VCaP (cell line): ENCODE measurements around the gene TIGD1.

Experiments
- H3K27ac ChIP-seq: fragments of 450-650 bp; 2 replicates; pipeline ENCODE4 v1.5.1; 2017
- CTCF ChIP-seq: fragments of 450-650 bp; conservative IDR thresholded peaks from 2 replicates; pipeline ENCODE4 v1.5.1; 2017; ENCODE audit warnings: mild to moderate bottlenecking, moderate library complexity

The TIGD1 gene

GRCh38 chr2:232530626-232531260 is 19.6 kb downstream of the TIGD1 start:
- no peak overlapping the region for H3K27ac ChIP-seq
- no peak for TF ChIP-seq CTCF

GRCh38 chr2:232529806-232530547 is 20.4 kb downstream of the TIGD1 start:
- no peak overlapping the region for H3K27ac ChIP-seq
- TF ChIP-seq CTCF: no peak

DNA sequence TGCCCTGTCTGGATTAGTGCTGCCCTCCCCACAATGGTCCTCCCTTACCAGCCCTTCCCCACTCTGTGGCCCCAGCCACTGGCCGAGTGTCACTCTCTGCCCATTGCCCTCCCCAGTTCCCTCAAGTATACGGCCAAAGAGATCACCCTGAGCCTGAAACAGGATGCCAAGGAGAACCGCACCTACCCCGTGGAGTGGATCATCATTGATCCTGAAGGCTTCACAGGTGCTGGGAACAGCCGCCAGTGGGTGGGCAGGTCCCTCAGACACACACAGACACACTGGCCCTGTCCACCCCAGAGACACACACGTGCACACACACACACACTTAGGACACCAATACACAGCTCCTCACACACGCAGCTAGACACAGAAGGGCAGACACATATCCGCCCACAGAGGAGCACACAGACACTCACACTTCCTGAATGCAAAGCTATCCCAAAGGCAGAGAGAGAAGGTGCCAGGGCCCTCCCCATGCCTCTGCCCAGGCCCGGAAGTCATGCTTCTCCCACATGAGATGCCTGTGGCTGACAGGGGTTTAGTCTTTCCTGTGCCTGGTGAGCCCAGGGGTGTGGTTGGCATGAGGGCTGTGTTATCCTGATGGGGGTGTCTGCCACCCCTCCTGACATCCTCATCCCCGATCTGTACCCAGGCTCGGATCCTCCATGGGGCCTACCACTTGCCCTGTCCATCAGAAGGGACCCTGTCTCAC is 21.5 kb downstream of the TIGD1 start:
- H3K27ac ChIP-seq: no peak overlapping the region
- TF ChIP-seq CTCF: no peak

DNA sequence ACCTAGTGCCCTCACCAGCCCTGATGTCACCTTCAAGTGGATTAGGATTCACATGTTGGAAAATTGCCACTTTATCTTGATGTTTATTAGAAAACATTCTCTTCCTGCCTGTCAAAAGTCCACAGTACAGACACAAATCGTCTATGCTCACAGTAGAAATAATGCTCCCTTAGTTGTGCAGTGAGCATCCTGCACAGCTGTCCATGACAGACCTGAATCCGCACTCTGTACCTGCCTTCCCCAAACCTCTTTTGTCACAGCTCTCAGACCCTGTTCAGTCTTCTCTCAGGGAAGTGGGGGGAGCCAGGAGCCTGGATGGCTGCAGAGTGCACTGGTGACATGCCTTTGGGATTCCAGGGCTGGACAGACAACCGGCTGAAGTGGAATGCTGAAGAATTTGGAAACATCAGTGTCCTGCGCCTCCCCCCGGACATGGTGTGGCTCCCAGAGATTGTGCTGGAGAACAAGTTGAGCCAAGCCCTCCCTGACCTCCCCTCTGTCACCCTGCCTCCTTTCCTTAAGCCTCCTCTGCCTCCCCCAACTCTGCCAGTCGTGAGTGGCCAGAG is 22.4 kb downstream of the TIGD1 start:
- H3K27ac ChIP-seq: no peak overlapping the region
- no peak for TF ChIP-seq CTCF

DNA sequence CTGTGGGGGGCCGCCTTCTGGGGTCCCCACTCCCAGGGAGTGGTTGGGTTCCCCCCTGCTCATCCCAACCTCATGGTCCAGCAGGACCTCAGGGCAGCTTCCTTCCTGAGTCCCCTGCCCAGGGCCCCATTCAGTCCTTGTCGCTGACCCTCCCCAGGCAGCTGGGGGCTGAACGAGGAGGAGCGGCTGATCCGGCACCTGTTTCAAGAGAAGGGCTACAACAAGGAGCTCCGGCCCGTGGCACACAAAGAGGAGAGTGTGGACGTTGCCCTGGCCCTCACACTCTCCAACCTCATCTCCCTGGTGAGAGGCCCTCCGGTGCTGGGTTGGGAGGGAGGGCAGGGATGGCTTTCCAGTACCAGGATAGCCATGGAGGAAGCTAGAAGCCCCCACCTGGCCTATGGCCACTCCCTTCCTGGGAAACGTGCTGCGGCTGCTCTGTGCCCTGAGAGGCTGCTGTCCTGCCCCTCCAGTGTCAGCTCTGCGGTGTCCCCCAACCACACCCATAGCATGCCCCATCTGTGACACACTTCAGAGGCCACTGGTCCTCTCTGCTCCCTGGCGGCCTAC is 23.9 kb downstream of the TIGD1 start:
- TF ChIP-seq CTCF: no peak
- H3K27ac ChIP-seq: no peak overlapping the region

GRCh38 chr2:232525791-232526371 is 24.5 kb downstream of the TIGD1 start, which contains the start of gene CHRND:
Gene CHRND, plus strand, starts transcription at chr2:232526160. Its CDS starts 56 bp downstream, at chr2:232526216.
- TF ChIP-seq CTCF: no peak

More at GRCh38 chr2:232525791-232526371, 24.5 kb downstream of the TIGD1 start, which contains the start of gene CHRND:
- no peak within 1 kb of the TSS for H3K27ac ChIP-seq
